GM10266 (cell line): Measurements from ENCODE around the gene CCDC33.

Source experiments
- DNase-seq: peaks from one replicate; pipeline ENCODE4 v3.0.0; 2012; ENCODE audit errors: extremely low spot score
- TF ChIP-seq, protein P1 (sequence below): IDR thresholded peaks from 2 replicates; pipeline ENCODE4 v1.5.1; 2012; ENCODE audit warnings: mild to moderate bottlenecking, low read depth; ENCODE audit not compliant: control insufficient read depth, insufficient read depth; ENCODE audit errors: missing control alignments

CCDC33 gene

DNA sequence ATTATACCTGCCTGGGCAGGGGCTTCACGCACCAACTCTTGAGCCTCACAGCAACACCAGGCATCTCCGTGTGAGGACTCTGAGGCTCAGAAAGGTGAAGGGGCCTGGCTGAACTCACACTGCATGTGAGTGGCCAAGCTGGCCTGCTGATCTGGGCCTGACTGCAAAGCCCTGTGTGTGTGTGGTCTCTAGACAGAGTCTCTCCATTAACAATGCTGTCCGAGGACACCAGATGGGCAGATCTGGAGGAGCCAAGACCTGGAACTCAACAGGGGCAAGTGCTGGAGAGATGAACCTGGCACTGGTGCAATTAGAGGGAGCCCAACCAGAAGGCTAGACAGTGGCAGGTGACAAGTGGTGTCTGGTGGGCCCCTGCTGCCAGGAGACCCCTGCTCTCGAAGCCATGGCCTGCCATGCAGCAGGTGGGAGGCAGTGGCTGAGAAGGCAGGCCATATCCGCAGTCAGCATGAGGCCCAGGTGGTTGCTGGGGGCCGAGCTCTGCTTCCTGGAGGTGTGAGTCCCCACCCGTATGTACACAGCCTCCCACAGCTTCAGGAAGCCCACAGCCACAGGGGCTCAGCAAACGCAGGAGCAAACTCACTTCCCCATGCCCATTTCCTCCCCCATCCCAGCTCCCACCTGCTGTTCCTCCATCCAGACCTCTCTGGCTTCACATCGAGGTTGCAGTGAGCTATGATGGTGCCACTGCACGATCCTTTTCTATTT lies 92.4 kb downstream of the CCDC33 start:
- TF ChIP-seq, protein P1, sequence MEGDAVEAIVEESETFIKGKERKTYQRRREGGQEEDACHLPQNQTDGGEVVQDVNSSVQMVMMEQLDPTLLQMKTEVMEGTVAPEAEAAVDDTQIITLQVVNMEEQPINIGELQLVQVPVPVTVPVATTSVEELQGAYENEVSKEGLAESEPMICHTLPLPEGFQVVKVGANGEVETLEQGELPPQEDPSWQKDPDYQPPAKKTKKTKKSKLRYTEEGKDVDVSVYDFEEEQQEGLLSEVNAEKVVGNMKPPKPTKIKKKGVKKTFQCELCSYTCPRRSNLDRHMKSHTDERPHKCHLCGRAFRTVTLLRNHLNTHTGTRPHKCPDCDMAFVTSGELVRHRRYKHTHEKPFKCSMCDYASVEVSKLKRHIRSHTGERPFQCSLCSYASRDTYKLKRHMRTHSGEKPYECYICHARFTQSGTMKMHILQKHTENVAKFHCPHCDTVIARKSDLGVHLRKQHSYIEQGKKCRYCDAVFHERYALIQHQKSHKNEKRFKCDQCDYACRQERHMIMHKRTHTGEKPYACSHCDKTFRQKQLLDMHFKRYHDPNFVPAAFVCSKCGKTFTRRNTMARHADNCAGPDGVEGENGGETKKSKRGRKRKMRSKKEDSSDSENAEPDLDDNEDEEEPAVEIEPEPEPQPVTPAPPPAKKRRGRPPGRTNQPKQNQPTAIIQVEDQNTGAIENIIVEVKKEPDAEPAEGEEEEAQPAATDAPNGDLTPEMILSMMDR: no peak
- DNase-seq: no peak

DNA sequence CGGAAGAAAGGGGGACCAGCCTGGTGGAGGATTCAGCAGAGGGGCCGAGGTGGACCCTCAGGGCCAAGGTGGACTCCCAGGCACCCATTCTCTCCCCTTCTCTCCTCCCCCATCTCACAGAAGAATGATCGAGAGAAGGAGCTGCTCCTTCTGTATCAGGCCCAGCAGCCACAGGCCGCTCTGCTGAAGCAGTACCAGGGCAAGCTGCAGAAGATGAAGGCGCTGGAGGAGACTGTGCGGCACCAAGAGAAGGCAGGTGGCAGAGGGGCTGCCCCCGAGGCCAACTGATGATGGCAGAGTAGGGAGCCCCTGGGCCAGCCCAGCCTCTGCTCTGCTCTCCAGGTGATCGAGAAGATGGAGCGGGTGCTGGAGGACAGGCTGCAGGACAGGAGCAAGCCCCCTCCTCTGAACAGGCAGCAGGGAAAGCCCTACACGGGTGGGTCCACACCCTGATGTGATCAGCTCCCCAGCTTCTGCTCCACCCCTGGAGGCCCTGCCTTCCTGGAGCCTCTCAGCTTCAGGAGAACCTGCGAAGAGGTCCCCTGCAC lies 94.8 kb downstream of the CCDC33 start:
- DNase-seq: no peak
- TF ChIP-seq, protein P1: no peak

DNA sequence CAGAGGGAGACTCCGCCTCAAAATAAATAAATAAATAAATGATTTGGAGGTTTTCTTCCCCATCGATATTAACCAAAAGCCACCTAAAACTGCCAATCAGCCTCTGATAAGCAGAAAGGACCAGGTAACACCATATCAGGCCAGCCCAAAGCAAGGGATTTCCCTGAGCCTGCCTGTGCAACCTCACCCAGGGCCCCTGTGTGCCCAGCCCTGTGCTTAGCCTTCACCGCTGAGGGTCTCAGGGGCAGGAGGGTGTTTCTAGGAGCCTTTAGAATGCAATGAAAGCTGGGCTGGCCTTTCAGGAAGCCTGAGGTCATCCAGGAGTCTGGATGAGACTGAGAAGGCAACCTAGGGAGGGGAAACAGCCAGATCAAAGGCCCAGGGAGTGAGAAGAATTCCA lies 95.9 kb downstream of the CCDC33 start:
- TF ChIP-seq, protein P1: no peak

DNA sequence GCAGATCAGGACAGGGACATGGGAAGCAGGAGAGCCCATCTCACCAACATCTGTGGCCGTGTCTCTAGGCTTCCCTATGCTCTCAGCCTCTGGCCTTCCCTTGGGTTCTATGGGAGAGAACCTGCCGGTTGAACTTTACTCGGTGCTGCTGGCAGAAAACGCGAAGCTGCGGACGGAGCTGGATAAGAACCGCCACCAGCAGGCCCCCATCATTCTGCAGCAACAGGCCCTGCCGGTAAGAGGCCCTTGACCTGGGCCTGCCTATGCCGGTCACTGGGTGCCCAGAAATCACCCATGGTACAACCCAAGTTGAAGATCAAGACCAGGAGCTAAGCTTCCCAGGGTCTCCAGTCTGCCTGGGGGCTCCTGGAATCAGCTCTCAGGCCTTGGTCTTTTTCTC lies 96.5 kb downstream of the CCDC33 start:
- TF ChIP-seq, protein P1: no peak
- DNase-seq: no peak

More for the DNA sequence above, 95.9 kb downstream of the CCDC33 start:
- DNase-seq: no peak

DNA sequence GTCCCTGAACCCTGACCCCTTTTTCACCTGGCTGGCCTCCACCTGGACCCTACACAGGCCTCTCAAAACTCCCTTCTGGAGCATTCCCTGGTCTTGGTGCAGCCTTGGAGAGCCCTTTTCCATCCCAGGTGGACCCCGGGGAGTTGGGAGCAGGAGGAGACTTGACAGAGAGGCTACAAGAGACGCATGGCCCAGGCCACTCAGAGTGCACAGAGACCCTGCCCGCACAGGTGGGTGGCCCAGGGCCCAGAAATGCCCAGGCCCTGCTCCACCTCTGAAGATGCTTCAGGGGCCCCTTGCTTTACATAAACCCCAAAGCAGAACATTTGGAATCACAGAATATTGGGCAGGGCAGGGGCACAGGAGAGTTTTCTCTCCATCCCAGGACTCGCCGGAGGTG lies 97.0 kb downstream of the CCDC33 start:
- TF ChIP-seq, protein P1: no peak
- no peak for DNase-seq

DNA sequence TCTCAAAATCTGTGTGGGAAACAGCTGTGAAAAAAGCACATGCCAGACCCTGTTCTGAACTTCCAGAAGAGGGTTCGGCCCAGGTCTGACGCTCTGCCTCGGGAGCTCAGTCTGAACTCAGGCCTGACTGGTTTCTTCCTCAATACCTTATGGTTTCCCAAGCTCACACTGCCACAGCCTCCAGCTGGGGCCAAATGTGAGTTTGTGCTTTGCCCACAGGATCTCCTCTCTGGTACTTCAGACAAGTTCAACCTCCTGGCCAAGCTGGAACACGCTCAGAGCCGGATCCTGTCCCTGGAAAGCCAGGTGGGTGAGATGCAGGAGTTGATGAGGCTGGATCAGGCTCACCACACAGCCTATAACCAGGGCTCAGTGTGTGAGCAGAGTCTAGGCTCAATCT lies 97.5 kb downstream of the CCDC33 start:
- no peak for DNase-seq
- TF ChIP-seq, protein P1: no peak

DNA sequence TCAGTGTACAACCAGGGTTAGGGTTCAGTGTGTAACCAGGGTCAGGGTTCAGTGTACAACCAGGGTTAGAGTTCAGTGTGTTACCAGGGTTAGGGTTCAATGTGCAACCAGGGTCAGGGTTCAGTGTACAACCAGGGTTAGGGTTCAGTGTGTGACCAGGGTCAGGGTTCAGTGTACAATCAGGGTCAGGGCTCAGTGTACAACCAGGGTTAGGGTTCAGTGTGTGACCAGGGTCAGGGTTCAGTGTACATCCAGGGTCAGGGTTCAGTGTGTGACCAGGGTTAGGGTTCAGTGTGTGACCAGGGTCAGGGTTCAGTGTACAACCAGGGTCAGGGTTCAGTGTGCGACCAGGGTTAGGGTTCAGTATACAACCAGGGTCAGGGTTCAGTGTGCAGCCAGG lies 98.0 kb downstream of the CCDC33 start:
- TF ChIP-seq, protein P1: no peak

More for the DNA sequence above, 98.0 kb downstream of the CCDC33 start:
- DNase-seq: no peak
